ENCODE measurements around the gene FMN1.

FMN1 gene

DNA sequence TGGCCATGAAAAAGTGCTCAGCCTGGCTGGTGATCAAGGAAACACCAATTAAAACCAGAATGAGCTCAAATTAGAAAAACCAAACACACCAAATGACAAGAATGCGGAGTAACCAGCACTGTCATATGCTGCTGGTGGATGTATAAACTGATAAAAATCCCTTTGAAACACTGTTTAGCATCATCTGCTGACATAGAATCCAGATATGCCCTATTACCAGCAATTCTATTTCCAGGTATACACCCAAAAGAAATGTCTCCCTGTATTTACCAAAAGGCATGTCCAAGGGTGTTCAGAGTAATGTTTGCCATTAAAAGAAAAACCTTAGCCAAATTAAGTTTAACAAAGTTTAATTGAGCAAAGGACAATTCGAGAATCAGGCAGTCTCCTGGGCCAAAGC is 138.6 kb downstream of the FMN1 start:
- no peak for DNase-seq (ENCODE audit: low read depth)

DNA sequence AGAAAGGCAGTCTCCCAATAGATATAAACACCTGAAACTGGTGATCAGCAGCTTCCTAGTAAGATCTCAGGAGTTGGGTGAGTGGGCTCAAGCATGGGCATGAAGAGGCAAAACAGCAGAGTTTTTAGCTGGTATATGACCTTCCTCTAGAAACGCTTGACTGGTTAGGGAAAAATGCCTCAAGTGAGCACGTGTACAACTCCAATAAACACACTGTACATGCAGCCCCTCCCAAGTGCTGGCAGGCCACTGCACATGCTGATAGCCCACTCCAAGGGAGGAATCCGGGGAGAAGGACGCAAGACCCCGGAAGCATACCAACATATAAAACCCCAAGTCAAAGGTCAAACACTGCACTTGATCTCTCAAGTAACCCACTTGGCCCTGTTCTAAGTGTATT is 143.0 kb downstream of the FMN1 start:
- no peak for DNase-seq (ENCODE audit: low read depth)

DNA sequence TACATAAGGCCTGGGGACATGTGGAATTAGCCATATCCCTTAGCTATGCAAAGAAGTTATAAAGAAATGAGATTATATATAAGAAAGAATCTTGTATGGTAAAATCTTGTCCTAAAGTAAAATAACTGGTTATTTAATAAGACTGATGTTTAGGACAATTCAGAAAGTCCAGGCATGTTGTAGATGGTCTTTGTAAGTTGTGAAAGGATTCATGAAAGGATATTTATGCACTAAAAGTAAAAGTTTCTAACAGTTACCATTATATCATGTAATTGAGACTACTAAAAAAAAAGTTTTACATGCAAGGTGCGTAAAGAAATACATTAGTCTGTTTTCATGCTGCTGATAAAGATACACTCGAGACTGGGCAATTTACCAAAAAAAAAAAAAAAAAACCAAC is 146.3 kb downstream of the FMN1 start:
- DNase-seq (ENCODE audit: low read depth): no peak

DNA sequence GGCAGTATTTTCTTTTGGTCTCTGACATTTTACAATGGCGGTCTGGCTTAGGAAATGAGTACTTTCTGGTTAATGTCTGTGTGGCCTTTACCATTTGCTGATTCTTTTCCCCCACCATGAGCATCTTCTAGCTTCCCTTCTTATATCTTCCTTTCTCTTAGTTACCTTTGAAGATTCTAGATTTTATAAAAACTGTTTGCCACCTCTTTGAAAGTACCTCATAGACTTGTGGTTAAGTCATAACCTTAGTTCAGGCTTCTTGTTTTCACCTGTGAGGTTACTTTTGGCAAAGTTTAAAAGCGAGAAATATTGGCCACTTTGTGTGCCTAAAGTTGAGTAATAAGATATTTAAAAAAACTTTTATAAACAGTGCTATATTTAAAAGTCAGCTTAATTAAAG is 147.4 kb downstream of the FMN1 start:
- DNase-seq (ENCODE audit: low read depth): no peak

DNA sequence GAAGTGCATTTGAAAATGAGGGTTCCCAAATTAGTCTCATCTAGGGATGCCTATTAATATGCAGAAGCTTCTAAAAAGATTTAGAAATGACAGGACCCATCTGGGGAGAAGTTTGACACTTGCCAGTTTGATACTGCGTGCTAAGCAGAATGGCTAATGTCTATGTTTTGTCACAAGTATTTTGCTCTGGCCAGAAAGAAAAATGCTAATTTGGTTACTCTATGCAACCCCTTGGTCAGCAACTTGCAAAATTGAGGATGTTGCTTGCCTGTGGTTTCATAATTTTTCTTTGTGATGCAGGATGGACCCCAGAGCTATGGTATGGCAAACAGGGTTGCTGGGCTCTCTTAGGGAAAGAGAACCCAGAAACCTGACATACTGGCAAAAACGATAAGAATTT is 148.2 kb downstream of the FMN1 start:
- DNase-seq (ENCODE audit: low read depth): no peak

DNA sequence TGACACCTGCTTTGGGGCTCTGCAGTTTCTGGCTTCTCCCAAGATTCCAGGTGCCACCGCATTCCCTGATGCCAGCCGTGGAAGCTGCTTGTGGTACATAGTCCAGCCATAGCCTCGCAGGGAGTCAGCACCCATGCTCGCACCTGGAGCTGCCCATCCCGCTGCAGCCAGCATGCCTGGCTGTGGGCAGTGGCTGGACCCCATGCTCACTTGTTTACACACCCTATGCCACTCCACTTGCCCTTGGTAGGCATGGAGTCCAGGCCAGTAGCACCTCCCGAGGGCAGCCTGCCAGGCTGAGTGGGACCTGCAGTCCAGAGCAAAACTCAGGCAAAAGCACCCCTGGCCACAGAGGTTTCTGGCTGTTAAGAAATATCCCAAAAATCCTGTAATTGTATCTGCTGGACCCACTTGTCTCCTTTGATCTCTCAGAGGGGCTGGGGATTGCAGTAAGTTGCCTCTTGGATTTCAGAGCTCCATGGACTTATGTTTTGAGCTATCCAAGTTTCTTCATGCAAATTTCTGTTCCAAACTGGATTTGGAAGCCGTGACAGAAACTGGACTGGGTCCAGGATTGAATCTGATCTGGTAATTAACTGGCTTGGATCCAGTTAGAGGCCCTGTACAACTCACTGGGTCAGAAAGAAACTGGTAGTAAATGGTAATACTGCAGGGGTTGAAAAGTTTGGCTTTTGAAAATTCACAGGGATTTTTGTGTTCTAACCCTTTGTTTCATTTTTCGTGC is 149.3 kb downstream of the FMN1 start:
- no peak for DNase-seq (ENCODE audit: low read depth)

DNA sequence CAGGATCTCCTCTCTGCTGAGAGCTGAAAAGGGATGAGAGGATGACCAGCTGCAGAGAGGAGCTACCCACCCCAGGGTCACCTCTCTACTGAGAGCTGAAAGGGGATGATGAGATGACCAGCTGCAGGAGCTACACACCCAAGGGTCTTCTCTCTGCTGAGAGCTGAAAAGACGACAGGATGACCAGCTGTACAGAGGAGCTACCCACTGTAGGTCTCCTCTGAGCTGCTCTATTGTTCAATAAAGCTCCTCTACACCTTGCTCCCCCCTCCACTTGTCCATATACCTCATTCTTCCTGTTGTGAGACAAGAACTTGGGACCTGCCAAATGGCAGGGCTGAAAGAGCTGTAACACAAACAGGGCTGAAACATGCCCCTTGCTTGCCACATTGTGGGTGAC is 149.9 kb downstream of the FMN1 start:
- no peak for DNase-seq (ENCODE audit: low read depth)

DNA sequence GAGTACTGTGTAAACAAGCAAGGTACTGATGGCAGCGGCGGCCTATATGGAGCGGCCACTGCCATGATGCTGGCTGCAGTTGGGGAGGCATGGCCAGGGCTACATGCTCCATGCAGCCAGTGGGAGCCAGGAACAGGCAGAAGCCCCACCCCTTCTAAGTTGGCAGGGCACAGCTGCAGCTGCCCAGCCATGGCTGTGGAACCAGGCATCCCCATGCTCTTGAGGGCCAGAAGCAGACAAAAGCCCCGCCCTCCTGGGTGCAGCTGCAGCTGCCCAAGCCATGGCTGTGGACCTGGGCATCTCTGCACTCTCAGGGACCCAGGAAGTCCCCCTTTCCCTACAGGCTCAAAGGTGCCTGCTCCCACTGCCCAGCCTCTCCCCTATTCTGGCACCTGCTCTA is 150.9 kb downstream of the FMN1 start:
- DNase-seq (ENCODE audit: low read depth): no peak

DNA sequence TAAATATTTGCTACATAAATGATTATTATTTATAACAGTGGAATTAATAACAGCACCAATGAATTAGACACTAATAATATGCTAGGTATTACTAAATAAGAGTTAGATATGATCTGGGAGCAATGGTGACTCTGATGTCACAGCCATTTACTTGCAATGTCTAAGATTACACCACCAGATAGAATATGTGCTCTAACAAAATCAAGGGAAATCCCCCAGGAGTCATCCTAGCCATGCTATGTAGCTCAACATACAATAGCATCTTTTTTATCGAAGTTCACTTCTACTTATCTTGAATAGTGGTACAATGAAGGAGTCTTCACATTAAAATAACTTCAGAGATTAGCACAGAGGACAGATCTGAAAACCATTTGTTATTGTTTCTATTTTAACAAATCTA is 154.0 kb downstream of the FMN1 start:
- no peak for DNase-seq (ENCODE audit: low read depth)

DNA sequence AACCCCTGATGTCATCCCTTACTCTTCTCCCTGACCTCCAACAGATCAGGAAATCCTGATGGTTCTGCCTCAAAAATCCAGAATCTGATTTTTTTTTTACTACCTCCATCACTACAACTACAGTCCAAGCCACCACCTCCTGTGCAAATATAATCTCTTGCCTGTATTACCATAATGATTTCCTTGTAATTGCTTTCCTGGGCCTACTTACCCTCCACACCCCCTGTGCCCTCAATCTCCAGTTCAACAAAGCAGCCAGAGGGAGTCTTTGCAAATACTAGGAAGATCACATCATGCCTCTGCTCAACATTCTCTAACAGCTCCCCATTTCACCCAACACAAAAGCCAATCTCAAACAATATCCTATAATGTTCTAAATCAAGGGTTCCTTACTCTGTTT is 159.9 kb downstream of the FMN1 start:
- DNase-seq (ENCODE audit: low read depth): no peak

DNA sequence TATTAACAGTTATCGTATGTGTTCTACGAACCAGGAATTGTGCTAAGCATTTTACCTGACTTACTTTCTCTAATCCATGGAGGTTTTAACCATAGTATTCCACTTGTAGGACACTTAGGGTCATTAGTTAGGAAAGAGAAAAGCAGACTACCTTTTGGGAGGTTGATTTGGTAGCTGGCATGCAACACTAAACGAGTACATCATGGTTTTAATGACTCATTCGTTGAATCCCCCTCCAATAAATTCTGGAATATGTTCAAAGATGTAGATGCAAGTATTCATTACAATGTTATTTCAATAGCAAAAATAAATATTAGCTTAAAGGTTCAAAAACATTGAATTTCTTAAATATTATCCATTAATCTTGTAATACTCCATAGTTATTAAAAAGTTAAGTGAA is 162.5 kb downstream of the FMN1 start:
- no peak for DNase-seq (ENCODE audit: low read depth)

DNA sequence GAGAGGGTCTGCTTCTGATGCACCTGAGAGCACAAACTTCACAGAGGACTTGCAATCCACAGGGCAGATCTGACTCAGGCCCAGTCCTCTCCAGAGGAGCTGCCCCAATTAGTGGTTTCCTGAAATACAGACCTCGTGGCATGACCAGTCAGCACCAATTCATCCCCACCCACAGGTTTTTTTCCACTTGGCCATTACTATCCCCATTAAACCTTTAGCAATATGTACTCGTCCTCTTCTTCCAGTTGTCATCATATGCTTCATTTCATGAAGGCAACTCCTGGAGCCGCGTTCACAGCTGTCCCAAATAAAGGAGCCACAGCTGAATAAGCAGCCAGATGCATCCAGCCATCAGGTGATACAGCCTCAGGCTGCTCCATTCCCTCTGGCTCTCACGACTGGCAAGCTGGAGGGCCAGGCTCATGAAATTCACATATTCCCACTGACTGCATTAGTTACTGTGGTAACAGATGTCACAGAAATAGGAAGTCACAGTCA is 163.1 kb downstream of the FMN1 start:
- no peak for DNase-seq (ENCODE audit: low read depth)

DNA sequence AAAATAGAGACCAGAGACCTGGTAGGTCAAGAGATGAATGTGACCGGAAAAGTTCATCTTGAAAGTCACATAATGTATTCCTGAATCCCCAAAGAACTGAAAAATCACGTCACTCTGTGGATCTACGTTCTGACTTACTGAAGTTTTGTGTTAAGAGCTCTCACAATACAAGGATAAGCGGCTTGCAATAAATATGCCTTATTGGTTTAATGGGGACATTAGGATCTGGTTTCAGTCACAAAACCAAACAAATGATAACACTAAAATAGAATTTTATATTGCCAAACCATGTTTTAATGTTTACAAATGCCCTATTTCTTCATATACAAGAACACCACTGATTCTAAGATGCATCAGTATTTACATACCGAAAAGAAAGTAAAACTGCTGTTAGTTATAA is 164.2 kb downstream of the FMN1 start:
- no peak for DNase-seq (ENCODE audit: low read depth)

DNA sequence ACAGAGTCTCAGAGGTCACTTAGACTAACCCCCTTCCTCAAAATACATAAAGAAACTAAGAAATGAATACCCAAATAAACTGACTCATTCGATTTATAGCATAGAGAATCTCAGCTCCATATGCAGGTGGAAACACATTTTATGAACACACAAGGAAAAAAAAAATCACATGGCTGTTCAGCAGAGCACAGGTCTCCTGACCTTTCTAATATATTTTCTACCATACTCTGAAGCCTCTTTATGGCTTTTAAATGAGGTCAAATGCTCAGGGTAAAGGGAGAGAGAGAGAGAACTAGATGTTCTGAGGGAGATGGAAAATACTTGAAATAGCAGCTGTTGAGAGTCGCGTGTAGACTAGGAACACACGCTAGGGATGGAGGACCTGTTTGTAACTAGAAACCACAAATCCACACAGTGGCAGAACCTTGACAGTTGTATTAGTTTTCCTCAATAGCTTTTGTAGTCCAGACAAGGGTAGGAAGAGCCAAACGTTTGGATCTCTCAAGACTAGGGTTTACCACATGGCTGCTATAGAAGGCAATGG is 165.3 kb downstream of the FMN1 start:
- no peak for DNase-seq (ENCODE audit: low read depth)

DNA sequence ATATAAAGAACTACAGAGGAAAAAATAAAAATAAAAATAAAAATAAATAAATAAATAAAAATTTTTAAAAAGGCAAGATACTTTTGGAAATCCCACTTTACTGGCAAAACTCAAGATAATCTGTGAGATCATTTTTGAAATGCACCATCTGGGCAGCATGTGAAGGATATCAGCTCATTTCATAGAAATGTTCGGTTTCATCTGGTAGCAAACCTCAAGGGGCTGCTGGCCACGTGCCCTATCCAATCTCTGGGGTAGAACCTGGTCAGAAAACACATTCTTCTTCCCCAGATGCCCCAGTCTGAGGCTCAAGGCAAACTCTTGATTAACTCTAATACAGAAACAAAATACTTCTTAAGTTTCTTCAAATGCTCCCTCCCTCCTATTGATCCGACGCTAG is 166.0 kb downstream of the FMN1 start:
- DNase-seq (ENCODE audit: low read depth): no peak

DNA sequence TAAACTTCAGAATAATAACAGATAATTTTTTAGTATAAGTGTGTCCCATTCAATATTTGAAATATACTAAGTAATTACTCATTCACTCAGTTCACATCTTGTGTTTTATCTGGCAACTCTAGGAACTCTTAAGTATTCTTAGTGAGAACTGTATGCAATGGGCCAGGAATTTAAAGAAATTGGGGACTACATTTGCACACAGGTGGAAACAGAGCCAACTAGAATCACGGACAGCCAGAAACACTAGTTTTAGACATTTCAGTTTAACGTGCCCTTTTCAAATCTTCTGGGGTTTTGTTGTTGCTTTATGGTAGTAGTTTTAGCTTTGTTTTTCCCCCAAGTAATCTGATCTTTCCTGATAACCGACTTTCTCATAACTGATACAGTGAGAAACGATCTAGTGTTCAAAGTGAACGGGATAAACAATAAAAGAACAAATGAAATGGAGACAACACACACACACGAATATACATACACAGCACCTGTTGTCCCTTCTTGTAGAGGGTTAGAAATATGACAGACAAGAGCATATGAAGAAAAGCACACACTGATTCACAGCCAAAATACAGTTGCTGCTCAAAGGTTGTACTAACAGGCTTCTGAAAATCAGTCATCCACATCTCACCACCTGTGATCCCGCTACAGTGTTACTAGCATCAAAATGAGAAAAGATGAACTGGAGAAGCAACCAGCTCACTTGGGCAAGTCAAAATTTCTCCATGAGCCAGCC is 167.0 kb downstream of the FMN1 start:
- DNase-seq (ENCODE audit: low read depth): no peak

DNA sequence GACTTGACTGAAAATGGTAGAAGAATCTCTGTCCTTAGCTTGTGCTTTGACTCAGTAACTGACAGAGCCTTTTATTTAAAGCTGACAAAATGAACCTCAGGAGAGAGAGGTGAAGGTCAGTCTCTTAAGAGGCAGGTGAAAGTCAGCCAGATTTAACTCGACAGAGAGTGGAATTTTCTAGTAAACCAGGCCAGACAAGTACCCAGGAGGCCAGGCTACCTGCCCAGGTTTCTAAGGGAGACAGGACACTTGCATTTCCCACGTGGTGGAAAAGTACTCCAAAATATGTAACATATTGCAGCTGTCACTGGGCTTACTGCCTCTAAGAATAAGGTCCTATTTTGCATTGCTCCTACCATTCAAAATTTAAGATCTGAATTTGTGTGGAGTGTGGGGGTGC is 167.9 kb downstream of the FMN1 start:
- no peak for DNase-seq (ENCODE audit: low read depth)

DNA sequence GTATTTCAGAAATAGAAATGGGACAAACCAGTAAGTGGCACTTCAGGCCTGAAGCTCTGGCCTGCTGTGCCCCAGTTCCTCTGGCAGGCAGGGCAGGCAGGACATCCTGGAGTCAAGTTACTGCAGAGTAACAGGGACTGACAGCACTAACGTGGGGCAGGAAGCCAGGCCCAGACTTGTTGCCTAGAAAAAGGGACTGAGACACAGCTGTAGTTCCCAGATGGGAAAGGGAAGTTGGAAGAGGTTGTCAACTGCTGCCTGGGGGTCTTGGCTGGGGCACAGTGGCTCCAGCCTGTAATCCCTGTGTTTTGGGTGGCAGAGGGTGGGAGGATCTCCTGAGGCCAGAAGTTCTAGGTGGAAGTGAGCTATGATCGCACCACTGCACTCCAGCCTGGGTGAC is 171.9 kb downstream of the FMN1 start:
- DNase-seq (ENCODE audit: low read depth): no peak

DNA sequence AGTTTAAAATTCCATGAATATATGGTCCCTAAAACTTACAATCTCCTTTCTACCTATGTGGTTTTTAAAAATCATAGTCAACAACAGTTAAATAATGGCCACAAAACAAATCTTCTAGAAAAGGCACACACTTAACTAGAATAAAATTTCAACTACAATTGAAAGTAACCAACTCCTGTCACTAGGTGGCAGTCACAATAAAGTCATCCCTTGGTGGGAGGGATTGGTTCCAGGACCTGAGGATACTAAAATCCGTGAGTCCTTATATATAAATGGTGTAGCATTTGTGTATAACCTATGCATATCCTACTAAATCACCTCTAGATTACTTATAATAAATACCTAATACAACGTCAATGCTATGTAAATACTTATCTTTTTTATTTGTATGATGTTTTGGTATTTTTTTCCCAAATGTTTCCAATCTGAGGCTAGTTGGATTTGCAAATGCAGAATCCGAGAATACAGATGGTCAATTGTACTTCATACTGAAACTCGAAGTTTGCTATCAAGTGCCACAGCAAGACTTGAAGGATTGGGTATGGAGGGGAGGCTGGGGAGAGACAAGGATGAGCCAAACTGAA is 172.6 kb downstream of the FMN1 start:
- no peak for DNase-seq (ENCODE audit: low read depth)

DNA sequence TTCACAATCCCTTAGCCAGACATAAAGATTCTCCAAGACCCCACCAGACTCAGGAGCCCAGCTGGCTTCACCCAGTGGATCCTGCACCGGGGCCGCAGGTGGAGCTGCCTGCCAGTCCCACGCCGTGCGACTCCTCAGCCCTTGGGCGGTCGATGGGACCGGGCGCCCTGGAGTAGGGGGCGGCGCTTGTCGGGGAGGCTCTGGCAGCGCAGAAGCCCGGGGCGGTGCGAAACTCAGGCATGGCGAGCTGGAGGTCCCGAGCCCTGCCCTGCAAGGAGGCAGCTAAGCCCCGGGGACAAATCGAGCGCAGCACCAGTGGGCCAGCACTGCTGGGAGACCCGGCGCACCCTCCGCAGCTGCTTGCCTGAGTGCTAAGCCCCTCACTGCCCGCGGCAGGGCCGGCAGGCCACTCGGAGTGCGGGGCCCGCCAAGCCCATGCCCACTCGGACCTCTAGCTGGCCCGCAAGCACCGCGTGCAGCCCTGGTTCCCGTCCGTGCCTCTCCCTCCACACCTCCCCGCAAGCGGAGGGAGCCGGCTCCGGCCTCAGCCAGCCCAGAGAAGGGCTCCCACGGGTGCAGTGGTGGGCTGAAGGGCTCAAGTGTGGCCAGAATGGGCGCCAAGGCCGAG is 175.0 kb downstream of the FMN1 start:
- DNase-seq (ENCODE audit: low read depth): no peak

DNA sequence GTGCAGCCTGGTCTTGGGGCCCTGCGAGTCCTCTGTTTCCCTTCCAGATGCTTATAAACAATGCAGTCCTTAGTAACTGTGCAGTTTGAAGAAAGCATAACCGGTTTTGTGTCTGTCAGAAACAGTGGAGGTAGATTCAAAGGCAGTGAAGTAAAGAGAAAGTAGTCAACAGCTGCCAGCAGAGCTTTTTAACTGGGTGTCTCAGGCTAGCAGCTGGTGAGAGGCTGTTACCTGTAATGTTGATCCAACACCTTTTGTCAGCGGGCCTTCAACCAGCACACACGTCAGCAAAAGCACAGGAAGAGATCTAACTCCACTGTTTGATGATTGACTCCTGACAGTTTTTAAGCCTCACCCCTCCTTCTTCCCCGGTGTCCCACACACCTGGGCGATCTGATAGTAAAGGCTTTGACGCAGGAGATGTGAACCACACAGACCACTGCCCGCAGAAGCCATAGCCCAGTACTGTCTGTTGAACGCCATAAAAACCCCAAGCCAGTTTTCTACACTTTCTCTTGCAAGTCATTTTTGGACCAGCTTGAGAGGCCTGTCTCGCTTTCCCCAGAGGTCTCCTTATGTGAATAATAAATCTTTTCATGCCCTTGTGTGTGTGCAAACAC is 178.0 kb downstream of the FMN1 start:
- no peak for DNase-seq (ENCODE audit: low read depth)

DNA sequence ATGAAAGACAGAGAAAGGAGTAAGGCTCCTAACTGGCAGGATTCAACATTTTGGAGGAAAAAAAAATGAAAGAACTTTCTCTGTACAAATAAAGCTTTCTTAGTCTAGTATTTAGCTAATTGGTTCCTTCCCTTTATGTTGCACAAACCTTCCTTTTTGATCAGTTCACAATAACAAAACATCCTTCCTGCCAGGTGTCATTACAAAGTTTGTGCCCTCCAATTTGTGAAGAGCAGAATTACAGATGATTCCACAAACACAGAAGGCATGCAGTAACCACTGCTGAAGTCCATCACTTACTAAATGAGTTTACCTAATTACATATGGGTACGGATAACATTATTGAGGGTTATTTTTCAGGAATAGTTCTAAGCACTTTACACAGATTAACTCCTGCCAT is 179.9 kb downstream of the FMN1 start:
- no peak for DNase-seq (ENCODE audit: low read depth)
